Keratinocyte (primary cell): Measurements from ENCODE around the gene NFATC2. TPM values are rescaled to one million over a fixed set of nuclear protein-coding genes. Genes with fewer than 3 reads are reported as not detected.
"Not testable (repeated sequence)": the region's sequence is repeated elsewhere in the genome, so short reads cannot be mapped to it uniquely, and the experiment has no call there.

Experiments
- DNase-seq: peaks from one replicate; pipeline ENCODE4 v3.0.0-alpha.2; 2011; ENCODE audit warnings: low read depth, missing footprints, low spot score
- FAIRE-seq: peaks from 2 replicates; lab custom pipeline; 2011; peaks lifted over from hg19 to GRCh38; lab: Jason Lieb, UNC
- H2AFZ ChIP-seq: 2 replicates; pipeline ENCODE4 v1.6.0; 2012; ENCODE audit warnings: low read length, control low read depth, inconsistent platforms; ENCODE audit not compliant: control insufficient read depth
- H3K27ac ChIP-seq: 2 replicates; pipeline ENCODE4 v1.5.1; 2011; ENCODE audit warnings: low read length; ENCODE audit not compliant: control insufficient read depth, insufficient read depth
- H3K27me3 ChIP-seq: 3 replicates; pipeline ENCODE4 v1.6.0; 2011; ENCODE audit warnings: low read length; ENCODE audit not compliant: control insufficient read depth, insufficient read depth; ENCODE audit errors: extremely low read depth
- H3K36me3 ChIP-seq, 2 experiments: 2 replicates in 1 of 2; 3 replicates in 1 of 2; pipeline ENCODE4 v1.5.1; 2011; ENCODE audit warnings: low read length in 2 of 2, mild to moderate bottlenecking in 1 of 2; ENCODE audit not compliant: control insufficient read depth in 2 of 2, insufficient read depth in 2 of 2; ENCODE audit errors: extremely low read depth in 1 of 2
- H3K4me1 ChIP-seq: 3 replicates; pipeline ENCODE4 v1.5.1; 2011; ENCODE audit warnings: low read length; ENCODE audit not compliant: control insufficient read depth, insufficient read depth; ENCODE audit errors: extremely low read depth
- H3K4me2 ChIP-seq: 3 replicates; pipeline ENCODE4 v1.6.0; 2011; ENCODE audit warnings: low read depth, low read length; ENCODE audit not compliant: control insufficient read depth, insufficient read depth; ENCODE audit errors: extremely low read depth
- H3K4me3 ChIP-seq, 3 experiments: fragments of 200-600 bp in 1 of 3; sonication (generic) in 1 of 3; 2 replicates in 2 of 3; 3 replicates in 1 of 3; pipeline ENCODE4 v1.5.1; 2011 to 2016; ENCODE audit warnings: low read length in 3 of 3, mild to moderate bottlenecking in 3 of 3, control low read depth in 2 of 3, inconsistent platforms in 1 of 3, low read depth in 1 of 3, mixed read lengths in 1 of 3, mixed run types in 1 of 3, moderate library complexity in 1 of 3; ENCODE audit not compliant: control insufficient read depth in 2 of 3, insufficient read depth in 2 of 3; ENCODE audit errors: extremely low read depth in 1 of 3
- H3K79me2 ChIP-seq: 2 replicates; pipeline ENCODE4 v1.6.0; 2012; ENCODE audit warnings: low read length; ENCODE audit not compliant: control insufficient read depth, insufficient read depth
- H3K9ac ChIP-seq: 3 replicates; pipeline ENCODE4 v1.6.0; 2011; ENCODE audit warnings: low read length; ENCODE audit not compliant: control insufficient read depth, insufficient read depth; ENCODE audit errors: extremely low read depth
- H3K9me1 ChIP-seq: 3 replicates; pipeline ENCODE4 v1.6.0; 2011; ENCODE audit warnings: low read length; ENCODE audit not compliant: control insufficient read depth, insufficient read depth; ENCODE audit errors: extremely low read depth
- H3K9me3 ChIP-seq: 2 replicates; pipeline ENCODE4 v1.5.1; 2012; ENCODE audit warnings: low read depth, low read length; ENCODE audit not compliant: control insufficient read depth
- H4K20me1 ChIP-seq: 3 replicates; pipeline ENCODE4 v1.6.0; 2011; ENCODE audit warnings: low read length; ENCODE audit not compliant: control insufficient read depth, insufficient read depth; ENCODE audit errors: extremely low read depth
- EZH2 ChIP-seq: IDR thresholded peaks from one replicate; pipeline ENCODE4 v1.6.1; 2012; ENCODE audit warnings: inconsistent platforms, mild to moderate bottlenecking, low read length, moderate library complexity
- dilution Hi-C: fragments of 300-500 bp; cut with MboI; formaldehyde crosslinking; loops from one replicate; pipeline ENCODE4 v1.7.0; 2020; ENCODE audit warnings: low sequenced_read_pairs; ENCODE audit not compliant: extremely low pct_ligation_motif_present
- polyA plus RNA-seq, 5 experiments: library from polyadenylated mRNA; depleted of rRNA in 3 of 5; stranded (reverse) in 3 of 5; stranded (forward) in 1 of 5; unstranded in 1 of 5; fragments of >200 nt; gene quantifications; 1 replicate in 1 of 5; 2 replicates in 3 of 5; 3 replicates in 1 of 5; pipeline versions ENCODE4 v1.2.1 to v1.2.3, GENCODE V29; 2011 to 2012; ENCODE audit warnings: missing spikeins in 2 of 5, low read depth in 1 of 5, low replicate concordance in 1 of 5
- TF ChIP-seq, protein P1 (sequence below), 3 experiments: IDR thresholded peaks in 1 of 3; conservative IDR thresholded peaks in 1 of 3; optimal IDR thresholded peaks in 1 of 3; 2 replicates in 2 of 3; 3 replicates in 1 of 3; pipeline versions ENCODE3 to v1.5.1; 2011; ENCODE audit warnings: low read length in 3 of 3, mild to moderate bottlenecking in 3 of 3, moderate library complexity in 2 of 3, control low read depth in 1 of 3, inconsistent platforms in 1 of 3; ENCODE audit not compliant: insufficient read depth in 2 of 3; ENCODE audit errors: extremely low read depth in 1 of 3

The NFATC2 gene
- polyA plus RNA-seq, 1 donor (not counting 4 experiments of a cell fraction or from before 2014, with no cell fraction given), result 0.05 TPM

DNA sequence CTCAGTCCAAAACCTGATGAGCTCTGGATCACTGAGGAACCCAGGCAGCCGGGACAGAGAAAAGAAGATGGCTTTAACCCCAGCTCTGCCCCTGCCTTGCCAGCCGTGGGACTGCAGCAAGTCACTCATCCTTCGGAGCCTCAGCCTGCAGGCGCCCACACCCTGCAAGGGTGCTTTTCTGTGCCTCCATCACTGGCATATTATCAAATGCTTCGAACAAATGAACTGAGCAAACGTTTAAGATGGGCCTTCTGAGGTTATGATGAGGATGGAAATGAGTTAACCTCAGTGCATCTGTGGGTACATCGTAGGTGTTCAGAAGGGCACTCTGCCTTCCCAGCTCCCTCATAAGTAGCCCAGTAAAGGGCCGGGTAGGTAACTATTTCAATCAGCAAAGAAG lies 79.0 kb downstream of the NFATC2 start:
- peaks cover 5% of the 10 kb centered on the region for H3K27me3 ChIP-seq
- TF ChIP-seq, protein P1, sequence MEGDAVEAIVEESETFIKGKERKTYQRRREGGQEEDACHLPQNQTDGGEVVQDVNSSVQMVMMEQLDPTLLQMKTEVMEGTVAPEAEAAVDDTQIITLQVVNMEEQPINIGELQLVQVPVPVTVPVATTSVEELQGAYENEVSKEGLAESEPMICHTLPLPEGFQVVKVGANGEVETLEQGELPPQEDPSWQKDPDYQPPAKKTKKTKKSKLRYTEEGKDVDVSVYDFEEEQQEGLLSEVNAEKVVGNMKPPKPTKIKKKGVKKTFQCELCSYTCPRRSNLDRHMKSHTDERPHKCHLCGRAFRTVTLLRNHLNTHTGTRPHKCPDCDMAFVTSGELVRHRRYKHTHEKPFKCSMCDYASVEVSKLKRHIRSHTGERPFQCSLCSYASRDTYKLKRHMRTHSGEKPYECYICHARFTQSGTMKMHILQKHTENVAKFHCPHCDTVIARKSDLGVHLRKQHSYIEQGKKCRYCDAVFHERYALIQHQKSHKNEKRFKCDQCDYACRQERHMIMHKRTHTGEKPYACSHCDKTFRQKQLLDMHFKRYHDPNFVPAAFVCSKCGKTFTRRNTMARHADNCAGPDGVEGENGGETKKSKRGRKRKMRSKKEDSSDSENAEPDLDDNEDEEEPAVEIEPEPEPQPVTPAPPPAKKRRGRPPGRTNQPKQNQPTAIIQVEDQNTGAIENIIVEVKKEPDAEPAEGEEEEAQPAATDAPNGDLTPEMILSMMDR (optimal IDR thresholded peaks at IDR 0.05 in 1 of 3, IDR thresholded peaks at IDR 0.05 in 1 of 3, conservative IDR thresholded peaks at IDR 0.05 in 1 of 3; ENCODE audit: extremely low read depth in 1 of 3, insufficient read depth in 2 of 3, low read length in 3 of 3), result no peak
- dilution Hi-C loops, result no loop called here
- H3K9me3 ChIP-seq, result no peaks in the 10 kb centered on the region
- no peaks in the 10 kb centered on the region for H3K9me1 ChIP-seq
- H3K36me3 ChIP-seq, result no peaks in the 10 kb centered on the region
- no peak overlapping the region for H3K9ac ChIP-seq
- H2AFZ ChIP-seq, result no peak overlapping the region
- FAIRE-seq (no peak), DNase-seq (no peak)
- H4K20me1 ChIP-seq, result no peaks in the 10 kb centered on the region
- no peaks in the 10 kb centered on the region for H3K4me1 ChIP-seq
- H3K4me3 ChIP-seq, result no peak overlapping the region
- no peak overlapping the region for H3K4me2 ChIP-seq
- H3K79me2 ChIP-seq, result no peaks in the 10 kb centered on the region
- no peak overlapping the region for H3K27ac ChIP-seq

DNA sequence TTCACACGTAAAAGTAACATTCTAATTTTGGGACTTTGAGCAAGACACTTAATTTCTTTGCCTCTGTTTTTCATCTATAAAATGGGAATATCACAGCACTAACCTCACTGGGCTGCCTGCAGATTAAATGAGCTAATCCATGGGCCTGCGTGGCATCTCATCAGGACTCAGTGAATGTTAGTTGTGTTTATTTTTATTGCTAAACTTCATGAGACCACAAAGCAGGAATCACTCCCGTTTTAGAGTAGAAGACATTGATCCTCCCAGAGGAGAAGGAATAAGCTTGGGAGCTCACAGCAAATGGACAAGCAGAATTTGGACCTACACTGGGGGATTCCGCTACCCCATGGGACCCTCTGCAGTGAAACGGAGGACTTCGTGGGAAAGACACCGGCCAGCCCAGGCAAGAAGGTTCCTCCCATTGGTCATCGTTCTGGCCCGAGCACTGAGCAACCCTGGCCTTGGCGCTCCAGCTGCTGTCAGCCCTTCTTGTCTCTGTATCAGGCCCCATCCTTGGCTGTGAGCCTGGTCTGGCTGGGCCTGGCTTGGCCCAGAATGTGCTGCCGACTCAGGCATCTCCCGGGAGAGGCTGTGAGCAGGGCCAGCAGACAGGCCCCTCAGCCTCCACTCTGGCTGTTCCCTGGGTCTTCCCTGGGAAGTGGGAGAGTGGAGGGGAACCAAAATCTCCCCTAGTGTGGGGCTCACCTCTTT lies 79.8 kb downstream of the NFATC2 start:
- no peak overlapping the region for H3K9ac ChIP-seq
- H2AFZ ChIP-seq, result no peak overlapping the region
- H3K27ac ChIP-seq, result no peak overlapping the region

DNA sequence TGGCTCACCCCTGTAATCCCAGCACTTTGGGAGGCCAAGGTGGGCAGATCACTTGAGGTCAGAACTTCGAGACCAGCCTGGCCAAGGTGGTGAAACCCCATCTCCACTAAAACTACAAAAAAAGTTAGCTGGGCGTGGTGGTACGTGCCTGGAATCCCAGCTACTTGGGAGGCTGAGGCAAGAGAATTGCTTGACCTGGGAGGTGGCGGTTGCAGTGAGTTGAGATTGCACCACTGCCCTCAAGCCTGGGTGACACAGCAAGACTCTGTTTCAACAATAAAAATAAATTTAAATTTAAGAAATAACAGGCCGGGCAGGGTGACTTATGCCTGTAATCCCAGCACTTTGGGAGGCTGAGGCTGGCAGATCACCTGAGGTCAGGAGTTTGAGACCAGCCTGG lies 80.7 kb downstream of the NFATC2 start:
- H3K36me3 ChIP-seq, H3K9ac ChIP-seq, FAIRE-seq, dilution Hi-C loops, H3K4me3 ChIP-seq, DNase-seq, H4K20me1 ChIP-seq, H3K9me3 ChIP-seq, H3K9me1 ChIP-seq, H3K27me3 ChIP-seq, H3K4me2 ChIP-seq, H2AFZ ChIP-seq, H3K79me2 ChIP-seq, H3K27ac ChIP-seq: not testable (repeated sequence)
- peaks cover 10% of the 10 kb centered on the region for H3K4me1 ChIP-seq

More for the DNA sequence above, 79.8 kb downstream of the NFATC2 start:
- H3K79me2 ChIP-seq, result no peaks in the 10 kb centered on the region
- no peak for TF ChIP-seq EZH2
- TF ChIP-seq, protein P1 (optimal IDR thresholded peaks at IDR 0.05 in 1 of 3, IDR thresholded peaks at IDR 0.05 in 1 of 3, conservative IDR thresholded peaks at IDR 0.05 in 1 of 3; ENCODE audit: extremely low read depth in 1 of 3, insufficient read depth in 2 of 3, low read length in 3 of 3), result no peak
- H3K4me1 ChIP-seq, result peaks cover 1% of the 10 kb centered on the region
- dilution Hi-C loops, result no loop called here
- FAIRE-seq (no peak), DNase-seq (no peak)
- no peaks in the 10 kb centered on the region for H3K9me1 ChIP-seq
- H3K27me3 ChIP-seq, result peaks cover 4% of the 10 kb centered on the region
- H3K9me3 ChIP-seq, result no peaks in the 10 kb centered on the region
- no peak overlapping the region for H3K4me3 ChIP-seq
- no peaks in the 10 kb centered on the region for H3K36me3 ChIP-seq
- H3K4me2 ChIP-seq, result no peak overlapping the region
- no peaks in the 10 kb centered on the region for H4K20me1 ChIP-seq
